ENCODE measurements around the gene BNC2.

The BNC2 gene

DNA sequence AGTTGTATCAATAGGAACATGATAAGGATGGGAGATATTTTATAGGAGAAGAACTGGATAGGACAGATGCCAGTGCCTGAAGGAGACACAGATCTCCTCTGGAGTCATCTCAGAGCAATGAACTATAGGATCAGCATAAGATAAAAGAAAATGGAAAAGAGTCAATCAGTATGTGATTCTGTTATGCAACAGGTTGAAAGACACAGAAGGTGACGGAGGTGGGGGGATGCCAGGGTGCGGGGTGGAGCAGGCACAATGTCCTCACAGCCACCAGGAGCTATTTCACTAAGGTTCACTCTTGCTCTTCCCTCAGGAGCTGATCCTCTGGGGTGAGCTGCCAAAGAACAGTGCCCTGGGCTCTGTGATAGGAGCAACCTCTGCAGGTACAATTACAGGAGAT is 179.8 kb downstream of the BNC2 start:
- no peak overlapping the region for H2AFZ ChIP-seq (ENCODE audit: low read length)
- no peak overlapping the region for H3K9ac ChIP-seq (ENCODE audit: low read length)
- no peaks in the 10 kb centered on the region for H3K27me3 ChIP-seq (replicated peaks; ENCODE audit: insufficient read depth, low read length)
- H3K9me2 ChIP-seq (replicated peaks; ENCODE audit: insufficient read depth, low read length) = no peaks in the 10 kb centered on the region
- no peaks in the 10 kb centered on the region for H3F3A ChIP-seq (ENCODE audit: insufficient read depth, low read length)
- no peaks in the 10 kb centered on the region for H3K4me1 ChIP-seq (ENCODE audit: low read length)
- DNase-seq = no peak
- no peak overlapping the region for H3K27ac ChIP-seq (ENCODE audit: low read length)
- H3K4me2 ChIP-seq (ENCODE audit: low read depth, low read length) = no peak overlapping the region
- H3K36me3 ChIP-seq (replicated peaks; ENCODE audit: insufficient read depth, low read length) = no peaks in the 10 kb centered on the region
- no peaks in the 10 kb centered on the region for H3K9me3 ChIP-seq (replicated peaks; ENCODE audit: insufficient read depth, low read length)
- TF ChIP-seq EZH2phosphoT487 (IDR thresholded peaks at IDR 0.05; ENCODE audit: low read length) (no peak), CTCF (IDR thresholded peaks at IDR 0.05; ENCODE audit: low read length) (no peak), EZH2 (optimal IDR thresholded peaks at IDR 0.05; ENCODE audit: low read depth, low read length) (no peak)
- H4K20me1 ChIP-seq (ENCODE audit: insufficient read depth, low read length) = no peaks in the 10 kb centered on the region
- no peaks in the 10 kb centered on the region for H3K79me2 ChIP-seq (ENCODE audit: low read length)
- no peak overlapping the region for H3K4me3 ChIP-seq (ENCODE audit: low read length)

- Histone ChIP-seq H3K27me3 (replicated peaks; ENCODE audit: insufficient read depth, low read length) (no peaks in the 10 kb centered on the region), H3K4me1 (ENCODE audit: low read length) (no peaks in the 10 kb centered on the region), H2AFZ (ENCODE audit: low read length) (no peak overlapping the region), H4K20me1 (ENCODE audit: insufficient read depth, low read length) (no peaks in the 10 kb centered on the region), H3K9me2 (replicated peaks; ENCODE audit: insufficient read depth, low read length) (no peaks in the 10 kb centered on the region), H3F3A (ENCODE audit: insufficient read depth, low read length) (no peaks in the 10 kb centered on the region), H3K9ac (ENCODE audit: low read length) (no peak overlapping the region), H3K27ac (ENCODE audit: low read length) (no peak overlapping the region), H3K4me3 (ENCODE audit: low read length) (no peak overlapping the region), H3K36me3 (replicated peaks; ENCODE audit: insufficient read depth, low read length) (no peaks in the 10 kb centered on the region), H3K9me3 (replicated peaks; ENCODE audit: insufficient read depth, low read length) (no peaks in the 10 kb centered on the region), H3K4me2 (ENCODE audit: low read depth, low read length) (no peak overlapping the region), H3K79me2 (ENCODE audit: low read length) (no peaks in the 10 kb centered on the region)
- TF ChIP-seq EZH2 (optimal IDR thresholded peaks at IDR 0.05; ENCODE audit: low read depth, low read length) = no peak
- TF ChIP-seq CTCF (IDR thresholded peaks at IDR 0.05; ENCODE audit: low read length) = no peak
- no peak for DNase-seq
These were observed 180.3 kb downstream of the BNC2 start for GRCh38 chr9:16690205-16690604.

DNA sequence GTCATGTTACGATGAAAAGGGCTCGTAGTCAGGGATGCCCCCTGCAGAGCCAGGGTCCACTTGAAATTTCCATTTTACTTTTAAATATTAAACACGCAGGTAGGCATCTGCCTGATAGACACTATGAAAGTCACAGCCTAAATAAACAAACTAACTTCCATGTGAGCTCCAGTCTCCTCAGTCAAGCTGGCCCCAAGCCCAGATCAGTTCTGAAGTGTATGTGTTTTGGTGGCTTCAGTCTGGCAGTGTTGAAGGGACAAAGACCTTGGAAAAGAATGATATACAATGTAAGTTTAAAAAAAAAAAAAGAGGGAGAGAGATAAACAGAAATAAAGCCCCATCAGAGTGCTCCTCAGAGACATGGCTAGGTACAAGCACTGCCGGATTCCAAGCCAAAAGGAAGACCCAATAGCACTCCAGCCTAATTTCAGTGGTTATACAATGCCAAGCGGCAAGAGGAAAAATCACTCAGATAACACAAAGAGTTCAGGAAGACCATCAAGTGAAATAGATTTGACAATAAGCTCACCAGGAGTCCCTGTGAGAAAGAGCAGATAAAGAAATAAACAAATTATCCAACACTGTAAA is 181.0 kb downstream of the BNC2 start:
- Histone ChIP-seq H3K4me2 (ENCODE audit: low read depth, low read length) (no peak overlapping the region), H3K27ac (ENCODE audit: low read length) (no peak overlapping the region), H3K4me3 (ENCODE audit: low read length) (no peak overlapping the region), H3F3A (ENCODE audit: insufficient read depth, low read length) (no peaks in the 10 kb centered on the region), H3K9me3 (replicated peaks; ENCODE audit: insufficient read depth, low read length) (no peaks in the 10 kb centered on the region), H3K27me3 (replicated peaks; ENCODE audit: insufficient read depth, low read length) (no peaks in the 10 kb centered on the region), H3K79me2 (ENCODE audit: low read length) (no peaks in the 10 kb centered on the region), H3K4me1 (ENCODE audit: low read length) (no peaks in the 10 kb centered on the region), H2AFZ (ENCODE audit: low read length) (no peak overlapping the region), H4K20me1 (ENCODE audit: insufficient read depth, low read length) (no peaks in the 10 kb centered on the region), H3K9ac (ENCODE audit: low read length) (no peak overlapping the region), H3K36me3 (replicated peaks; ENCODE audit: insufficient read depth, low read length) (no peaks in the 10 kb centered on the region), H3K9me2 (replicated peaks; ENCODE audit: insufficient read depth, low read length) (no peaks in the 10 kb centered on the region)
- TF ChIP-seq CTCF (IDR thresholded peaks at IDR 0.05; ENCODE audit: low read length) (no peak), EZH2phosphoT487 (IDR thresholded peaks at IDR 0.05; ENCODE audit: low read length) (no peak), EZH2 (optimal IDR thresholded peaks at IDR 0.05; ENCODE audit: low read depth, low read length) (no peak)
- DNase-seq = no peak

Data from MM.1S (cell line).